T-helper 9 cell (primary cell): ENCODE results near the gene MED27.
"Not testable (repeated sequence)": the region's sequence is repeated elsewhere in the genome, so short reads cannot be mapped to it uniquely, and the experiment has no call there.

Experiments used
- DNase-seq: peaks from one replicate; pipeline ENCODE4 v3.0.0-alpha.2; 2020

MED27 gene

GRCh38 chr9:131961496-131961880 is 118.2 kb downstream of the MED27 start:
- no peak for DNase-seq

GRCh38 chr9:131960851-131961495 is 118.7 kb downstream of the MED27 start:
- DNase-seq, result no peak

DNA sequence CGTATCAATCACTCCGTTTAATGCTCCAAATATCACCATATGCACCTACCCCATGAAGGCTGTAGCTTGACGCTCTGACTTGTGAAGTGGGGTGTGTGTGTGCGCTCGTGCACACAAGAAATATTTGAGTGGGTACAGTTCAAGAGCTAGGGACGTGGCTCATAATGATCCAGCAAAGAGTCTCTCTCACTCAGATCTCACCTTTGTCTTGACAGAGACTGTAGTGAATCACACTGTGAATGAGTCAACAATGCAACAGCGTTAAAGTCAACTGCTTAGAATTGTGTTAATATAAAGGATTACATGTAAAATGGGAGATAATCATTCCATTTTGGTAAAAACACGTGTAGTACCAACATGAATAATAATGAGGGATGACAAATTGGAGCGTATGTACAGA is 119.4 kb downstream of the MED27 start:
- DNase-seq, result no peak

- no peak for DNase-seq
These were observed 119.8 kb downstream of the MED27 start for GRCh38 chr9:131959887-131960286.

DNA sequence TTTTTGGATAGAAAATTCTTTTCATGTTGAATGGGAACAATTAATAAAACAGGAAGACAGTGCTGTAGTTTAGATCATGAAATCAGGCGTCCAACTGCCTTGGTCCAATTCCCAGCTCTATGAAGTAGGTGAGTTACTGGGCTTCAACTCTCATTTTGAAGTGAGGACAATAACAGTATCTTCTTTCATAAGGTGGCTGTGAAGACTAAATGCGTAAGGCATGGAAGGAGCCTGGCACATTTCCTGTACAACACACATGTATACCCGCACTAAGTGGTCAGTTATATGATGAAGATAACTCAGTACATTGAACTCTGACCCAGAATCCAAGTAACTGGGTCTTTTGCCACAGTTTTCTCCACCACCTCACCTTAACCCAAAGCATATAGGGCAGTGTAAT is 120.6 kb downstream of the MED27 start:
- DNase-seq, result no peak

DNA sequence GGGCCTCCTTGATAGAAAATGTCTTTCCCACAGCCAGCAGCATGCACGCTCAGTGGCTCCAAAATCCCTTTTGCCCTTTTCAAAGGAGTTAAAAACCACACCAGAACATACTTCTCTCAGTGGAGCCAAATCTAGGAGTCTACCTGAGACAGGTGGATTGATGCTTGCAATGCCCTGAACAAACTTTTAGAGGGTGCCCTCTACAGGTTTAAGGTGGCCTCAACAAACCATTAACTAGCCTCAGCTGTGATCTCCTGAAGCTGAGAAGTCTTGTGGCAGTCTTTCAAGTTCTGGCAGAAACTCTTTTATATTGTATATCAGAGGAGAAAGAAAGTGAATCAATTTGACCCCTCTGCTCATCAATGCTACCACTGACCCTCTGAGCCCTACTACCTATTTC is 125.4 kb downstream of the MED27 start:
- DNase-seq, result no peak

- DNase-seq, result no peak
These were observed 127.8 kb downstream of the MED27 start for GRCh38 chr9:131951905-131952304.

DNA sequence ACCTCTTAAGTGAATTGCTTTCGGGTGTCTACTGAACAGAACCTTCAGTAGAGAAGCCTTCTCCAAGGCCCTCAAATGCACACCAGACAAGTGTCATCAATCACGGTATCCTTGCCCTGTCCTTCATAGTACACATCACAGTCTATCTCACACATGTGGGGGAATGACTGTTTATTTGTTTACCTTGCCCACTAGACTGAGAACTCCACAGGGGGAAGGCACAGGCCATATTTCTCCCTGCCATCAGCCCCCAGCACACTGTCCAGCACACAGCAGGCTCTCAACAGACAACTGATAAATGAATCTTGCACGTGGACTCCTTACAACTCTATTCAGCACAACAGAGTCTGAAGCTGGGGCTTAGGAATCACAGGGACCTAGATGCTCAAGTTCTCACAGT is 128.5 kb downstream of the MED27 start:
- DNase-seq, result no peak

- no peak for DNase-seq
These were observed 129.2 kb downstream of the MED27 start for GRCh38 chr9:131950487-131950886.

GRCh38 chr9:131946180-131946579 is 133.5 kb downstream of the MED27 start:
- DNase-seq, result no peak

DNA sequence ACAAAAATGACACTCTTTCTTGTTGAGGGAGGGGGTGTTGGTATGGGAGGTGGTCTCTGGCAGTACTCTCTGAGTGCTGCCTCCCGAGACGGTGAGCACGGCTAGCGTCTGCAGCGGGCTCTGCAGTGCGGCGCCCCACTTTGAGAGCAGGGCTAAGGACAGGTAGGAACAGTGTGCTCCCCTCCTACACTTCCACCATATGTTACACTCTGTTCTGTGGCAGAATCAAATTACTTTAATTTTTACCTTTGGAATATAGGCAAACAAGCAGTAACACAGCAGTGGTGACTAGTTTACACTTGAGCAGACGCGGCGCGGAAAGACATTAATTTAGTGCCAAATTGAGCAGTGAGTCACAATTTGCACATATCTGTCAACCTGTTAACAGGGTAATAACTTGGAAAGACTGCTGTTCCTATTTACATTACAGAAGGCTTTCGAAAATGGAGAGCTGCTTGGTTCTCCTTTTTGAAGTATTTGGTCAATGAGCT is 136.3 kb downstream of the MED27 start:
- DNase-seq, result no peak

DNA sequence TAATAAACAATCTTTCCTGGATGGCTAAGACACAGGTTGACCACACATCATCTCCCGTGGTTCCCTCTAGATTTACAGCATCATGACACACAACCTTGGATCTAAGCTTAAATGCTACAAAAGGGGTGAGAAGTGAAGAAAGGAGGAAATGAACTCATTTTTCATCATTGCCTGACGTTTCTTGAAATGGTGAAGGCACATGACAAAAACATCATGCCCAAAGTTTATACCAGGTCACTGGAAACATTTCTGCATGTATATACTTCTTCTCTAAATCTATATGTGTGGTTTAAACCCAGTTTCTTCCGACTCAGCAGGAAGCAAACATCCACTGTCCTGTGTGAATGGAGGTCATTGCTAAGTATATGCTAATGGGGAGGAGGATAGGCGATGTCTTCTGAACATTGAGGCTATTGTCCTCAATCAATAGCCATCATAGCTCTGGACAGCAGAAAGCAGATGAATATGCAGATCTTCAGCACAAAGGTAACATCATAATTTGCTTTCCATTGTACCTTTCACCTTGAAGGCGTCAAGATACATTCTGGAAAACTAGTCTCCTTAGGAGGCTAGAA is 137.4 kb downstream of the MED27 start:
- DNase-seq, result no peak

DNA sequence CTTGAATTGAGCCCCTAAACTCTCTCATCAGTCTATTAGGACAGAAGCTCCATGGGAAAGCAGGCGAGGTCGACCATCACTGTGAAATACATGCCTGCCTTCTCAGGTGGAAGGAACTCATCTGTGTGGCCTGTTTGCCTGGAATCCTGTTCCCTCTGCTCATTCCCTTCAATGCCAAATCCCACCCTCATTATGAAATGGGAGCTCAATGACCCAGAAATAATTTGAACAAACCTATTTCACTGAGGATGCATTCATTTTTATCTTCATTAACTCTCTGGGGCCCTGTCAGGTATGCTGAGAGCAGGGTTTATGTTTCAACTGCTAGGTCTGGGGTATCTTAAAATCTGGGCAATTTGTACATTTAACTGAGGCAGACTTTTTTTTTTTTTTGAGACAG is 142.2 kb downstream of the MED27 start:
- no peak for DNase-seq

DNA sequence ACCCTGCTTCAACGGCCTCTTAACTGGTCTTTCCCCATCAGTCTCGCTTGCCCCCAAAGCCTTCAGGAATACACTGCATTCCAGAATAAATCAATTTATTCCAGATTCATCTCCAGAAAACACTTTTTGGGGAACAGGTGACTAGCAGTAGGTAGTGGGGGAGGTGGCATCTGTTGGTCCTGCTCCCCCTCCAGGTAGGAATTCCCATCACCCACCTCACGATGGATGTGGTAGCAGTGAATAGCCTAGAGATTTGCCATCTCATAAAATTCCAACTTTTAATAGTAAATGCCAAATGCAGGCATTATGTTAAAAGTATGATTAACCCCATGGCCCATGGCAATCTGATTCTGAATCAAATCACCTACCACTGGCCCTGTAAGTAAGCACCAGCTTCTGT is 142.7 kb downstream of the MED27 start:
- DNase-seq, result no peak

- DNase-seq, result no peak
These were observed 145.0 kb downstream of the MED27 start for GRCh38 chr9:131934673-131935072.

GRCh38 chr9:131927091-131927490 is 152.6 kb downstream of the MED27 start:
- DNase-seq, result no peak

GRCh38 chr9:131926360-131926922 is 153.2 kb downstream of the MED27 start:
- no peak for DNase-seq

DNA sequence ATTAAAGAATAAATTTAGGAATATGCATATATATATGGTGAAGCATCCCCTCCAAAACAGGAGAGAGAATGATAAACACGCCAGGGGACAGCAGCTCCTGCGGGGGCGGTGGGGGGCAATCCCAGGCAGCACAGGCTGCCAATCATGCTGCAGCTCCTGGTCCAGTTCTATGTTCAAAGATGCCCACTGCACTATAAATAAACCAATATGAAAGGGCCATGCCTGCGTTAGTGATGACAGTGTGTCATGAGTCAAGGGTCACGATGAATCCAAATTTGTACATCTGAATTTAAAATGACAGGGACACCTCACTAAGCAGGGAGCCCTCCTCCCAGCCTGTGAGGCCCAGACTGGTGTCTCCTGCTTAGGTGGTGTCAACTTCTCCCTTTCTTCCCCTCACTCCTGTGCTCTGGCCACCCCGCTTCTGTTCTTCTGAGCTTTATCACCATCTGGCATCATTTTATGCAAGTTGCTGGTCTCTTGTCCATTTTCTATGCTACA is 153.9 kb downstream of the MED27 start:
- DNase-seq, result no peak

GRCh38 chr9:131923766-131924165 is 155.9 kb downstream of the MED27 start:
- DNase-seq, result no peak

GRCh38 chr9:131923132-131923671 is 156.5 kb downstream of the MED27 start:
- no peak for DNase-seq

- DNase-seq, result not testable (repeated sequence)
These were observed 158.0 kb downstream of the MED27 start for GRCh38 chr9:131921635-131922034.

GRCh38 chr9:131919216-131919615 is 160.5 kb downstream of the MED27 start:
- DNase-seq, result no peak

DNA sequence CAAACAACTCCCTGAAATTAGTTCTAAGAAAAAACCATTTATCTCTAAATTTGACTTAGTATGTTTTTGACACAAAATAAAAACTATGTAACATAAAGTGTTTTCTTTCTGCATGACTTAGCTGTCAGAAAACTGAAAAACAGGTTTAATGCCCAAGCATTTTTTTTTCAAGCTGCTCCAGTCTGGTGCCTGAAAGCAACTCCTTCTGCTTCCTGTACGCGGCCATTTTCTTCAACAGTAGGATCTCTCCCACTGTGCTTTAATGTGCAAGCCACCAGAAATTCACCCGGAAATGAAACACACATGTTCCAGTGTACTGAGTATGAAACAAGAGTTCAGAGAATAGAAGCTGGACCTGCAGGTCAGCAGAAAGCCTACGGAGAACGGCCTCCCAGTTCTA is 161.2 kb downstream of the MED27 start:
- no peak for DNase-seq

- no peak for DNase-seq
These were observed 162.7 kb downstream of the MED27 start for GRCh38 chr9:131917009-131917408.
